Naive thymus-derived CD4-positive, alpha-beta T cell (primary cell): ENCODE data around the gene LYSMD2. TPM values are rescaled to one million over a fixed set of nuclear protein-coding genes. Genes with fewer than 3 reads are reported as not detected.
"Not testable (repeated sequence)": the region's sequence is repeated elsewhere in the genome, so short reads cannot be mapped to it uniquely, and the experiment has no call there.

ENCODE experiments used
- ATAC-seq: fragments of 150-1000 bp; cut with Tn5 transposase; 2 replicates; pipeline ENCODE4 v1.10.0; 2021; ENCODE audit warnings: mild to moderate bottlenecking, moderate library complexity
- CTCF ChIA-PET: fragments of 350-600 bp; sonication (Branson Sonifier 250); formaldehyde crosslinking; loops from one replicate; lab custom pipeline; 2021; ENCODE audit warnings: antibody characterized with exemption; lab: Charles Lee
- POLR2A ChIA-PET: fragments of 350-600 bp; sonication (Branson Sonifier 250); formaldehyde crosslinking; loops from one replicate; lab custom pipeline; 2021; ENCODE audit warnings: antibody characterized with exemption, inconsistent platforms; lab: Charles Lee
- DNase-seq, 9 donors: peaks; one replicate each; pipeline versions ENCODE4 v3.0.0 to v3.0.0-alpha.2; 2020 to 2022; ENCODE audit warnings: mixed read lengths in 1 of 9
- H3K27ac ChIP-seq: one replicate; pipeline ENCODE4 v1.7.0; 2013; ENCODE audit warnings: mild to moderate bottlenecking, low read depth, low read length, moderate library complexity
- H3K27me3 ChIP-seq, 2 donors: one replicate each; pipeline ENCODE4 v1.7.0; 2013; ENCODE audit warnings: low read length in 2 of 2, mild to moderate bottlenecking in 2 of 2, moderate library complexity in 2 of 2; ENCODE audit not compliant: control insufficient read depth in 2 of 2, insufficient read depth in 2 of 2
- H3K36me3 ChIP-seq, 3 experiments: 1 replicate in 2 of 3; 2 replicates in 1 of 3; pipeline ENCODE4 v1.7.0; 2013; ENCODE audit warnings: low read length in 3 of 3, mild to moderate bottlenecking in 3 of 3, moderate library complexity in 1 of 3; ENCODE audit not compliant: insufficient read depth in 3 of 3, control insufficient read depth in 2 of 3
- H3K4me1 ChIP-seq, 2 donors: one replicate each; pipeline ENCODE4 v1.7.0; 2013; ENCODE audit warnings: low read length in 2 of 2, mild to moderate bottlenecking in 2 of 2, moderate library complexity in 1 of 2; ENCODE audit not compliant: control insufficient read depth in 2 of 2, insufficient read depth in 2 of 2
- H3K4me3 ChIP-seq: 2 replicates; pipeline ENCODE4 v1.7.0; 2013; ENCODE audit warnings: mild to moderate bottlenecking, low read length
- H3K9me3 ChIP-seq, 3 experiments: 1 replicate in 2 of 3; 2 replicates in 1 of 3; pipeline ENCODE4 v1.7.0; 2013; ENCODE audit warnings: low read length in 3 of 3; ENCODE audit not compliant: control insufficient read depth in 2 of 3
- H3K27ac Mint-ChIP-seq, 9 donors: one replicate each; pipeline ENCODE4 v1.8.0; 2020 to 2022; ENCODE audit warnings: mixed read lengths in 9 of 9, mild to moderate bottlenecking in 8 of 9, moderate library complexity in 5 of 9, inconsistent platforms in 2 of 9
- H3K27me3 Mint-ChIP-seq, 5 donors: one replicate each; pipeline ENCODE4 v1.8.0; 2021 to 2022; ENCODE audit warnings: mixed read lengths in 5 of 5, mild to moderate bottlenecking in 1 of 5
- H3K36me3 Mint-ChIP-seq, 5 donors: one replicate each; pipeline ENCODE4 v1.8.0; 2020 to 2022; ENCODE audit warnings: mixed read lengths in 5 of 5, mild to moderate bottlenecking in 3 of 5, inconsistent platforms in 1 of 5
- H3K4me1 Mint-ChIP-seq, 7 donors: one replicate each; pipeline ENCODE4 v1.8.0; 2020 to 2022; ENCODE audit warnings: mixed read lengths in 7 of 7, mild to moderate bottlenecking in 3 of 7, inconsistent platforms in 1 of 7
- H3K4me3 Mint-ChIP-seq, 10 donors: one replicate each; pipeline ENCODE4 v1.8.0; 2020 to 2022; ENCODE audit warnings: mild to moderate bottlenecking in 10 of 10, mixed read lengths in 10 of 10, moderate library complexity in 6 of 10, inconsistent platforms in 2 of 10
- H3K9me3 Mint-ChIP-seq, 11 donors: one replicate each; pipeline ENCODE4 v1.8.0; 2020 to 2022; ENCODE audit warnings: mixed read lengths in 11 of 11, mild to moderate bottlenecking in 4 of 11, inconsistent platforms in 1 of 11, moderate library complexity in 1 of 11
- intact Hi-C, 2 donors: fragments of 100-400 bp; cut with micrococcal nuclease; formaldehyde crosslinking; loops; one replicate each; pipeline ENCODE4 v1.15.1; 2023
- polyA plus RNA-seq, 2 donors: library from polyadenylated mRNA; unstranded; fragments of 300-500 nt; fragmentation: Illumina TruSeq; gene quantifications; one replicate each; pipeline ENCODE4 v1.2.3, GENCODE V29; 2021
- total RNA-seq, 6 experiments: library from RNA in 5 of 6; stranded (reverse) in 5 of 6; gene quantifications; 1 replicate in 5 of 6; 2 replicates in 1 of 6; pipeline ENCODE4 v1.2.3 and lab custom pipeline; 2021 to 2026

The LYSMD2 gene, protein sequence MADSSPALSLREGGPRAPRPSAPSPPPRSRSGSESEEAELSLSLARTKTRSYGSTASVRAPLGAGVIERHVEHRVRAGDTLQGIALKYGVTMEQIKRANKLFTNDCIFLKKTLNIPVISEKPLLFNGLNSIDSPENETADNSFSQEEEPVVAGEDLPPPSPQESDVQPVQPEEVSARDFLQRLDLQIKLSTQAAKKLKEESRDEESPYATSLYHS
- 10 to 100 TPM; 12.5 to 33.8 (median 17.8) TPM for total RNA-seq
- polyA plus RNA-seq: 10 to 100 TPM; 42.2 to 46.8 TPM
- total RNA-seq (lab: John Stamatoyannopoulos, UW): 14.1 reads per million, percentile 43 among the genes with 10 or more reads in this experiment

DNA sequence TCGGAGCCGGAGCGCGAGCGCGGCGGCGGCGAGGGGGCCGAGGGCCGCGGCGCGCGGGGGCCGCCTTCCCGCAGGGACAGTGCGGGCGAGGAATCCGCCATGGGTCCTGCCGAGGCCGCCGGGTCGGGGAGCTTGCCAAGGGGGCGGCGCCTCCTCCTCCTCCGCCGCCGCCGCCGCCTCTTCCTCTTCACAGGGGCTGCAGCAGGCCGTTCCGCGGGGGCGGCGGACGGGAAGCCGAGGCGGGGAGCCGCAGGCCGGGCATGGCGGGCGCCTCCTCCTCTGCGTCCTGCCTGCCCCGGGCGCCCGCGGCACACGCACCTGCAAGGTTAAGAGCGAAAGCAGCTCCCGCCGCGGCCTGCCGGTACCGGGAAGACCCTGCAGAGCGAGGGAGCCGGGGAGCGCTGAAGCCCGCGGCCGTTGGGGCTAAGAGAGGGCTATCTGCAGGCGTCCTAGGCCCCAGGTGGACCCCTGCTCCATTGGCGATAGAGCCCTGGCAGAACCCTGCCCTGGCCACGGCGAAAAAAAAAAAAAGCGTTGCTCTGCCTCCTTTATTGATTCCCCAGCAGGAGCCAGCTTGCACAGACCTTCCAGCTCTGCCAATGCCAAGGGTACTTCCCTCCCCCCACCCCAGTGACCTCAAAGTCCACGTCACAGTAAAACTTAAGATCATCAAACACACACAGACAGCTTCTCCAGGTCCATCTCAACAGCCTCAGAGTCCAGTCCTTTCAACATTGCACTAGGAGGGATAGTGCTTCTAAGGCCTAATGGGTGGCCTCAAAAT is at the start of gene LYSMD2:
Gene LYSMD2, minus strand, starts transcription at position 134 of the 784 bp plus-strand sequence. Its CDS starts 33 bp downstream, at position 101.
- intact Hi-C loops: loop anchor here (1.0 to 10.0 kb wide), 13 partner anchors 13 to 1385 kb away; partner anchors contain the start of genes TMOD2 (in 2 of the 2), TMOD3 (in 2 of the 2), DMXL2 (in 1 of the 2) and SCG3 (in 1 of the 2)
- peak within 1 kb of the TSS; percentile 71 for H3K4me3 ChIP-seq
- H3K27me3 ChIP-seq: no peaks in the 10 kb centered on the region
- H3K4me1 Mint-ChIP-seq: peaks cover 45 to 68% (median 60%) of the 10 kb centered on the region in 7 donors
- peak within 1 kb of the TSS; percentile 86 to 98 (median 96) for H3K27ac Mint-ChIP-seq
- no peaks in the 10 kb centered on the region for H3K36me3 ChIP-seq
- peaks cover 0 to 2% (median 0%) of the 10 kb centered on the region in 5 donors for H3K27me3 Mint-ChIP-seq
- H3K27ac ChIP-seq: peak within 1 kb of the TSS; percentile 84
- H3K9me3 Mint-ChIP-seq: no peaks in the 10 kb centered on the region
- peaks cover 0 to 14% (median 0%) of the 10 kb centered on the region in 5 donors for H3K36me3 Mint-ChIP-seq
- peaks cover 25 to 31% of the 10 kb centered on the region in 2 donors for H3K4me1 ChIP-seq
- CTCF ChIA-PET: interaction anchor here (0.5 to 4.4 kb wide), 10 partner anchors 9 to 890 kb away, joined by 3 to 36 read pairs (median 4); no protein-coding TSS in a partner anchor
- ATAC-seq (peak; percentile 71), DNase-seq (peak; percentile 56 to 78 (median 66))
- H3K9me3 ChIP-seq: no peaks in the 10 kb centered on the region
- POLR2A ChIA-PET: interaction anchor here (0.5 to 3.2 kb wide), 17 partner anchors 10 to 1383 kb away, joined by 3 to 44 read pairs (median 4); partner anchors contain the start of genes GABPB1, SCG3 and TMOD2
- H3K4me3 Mint-ChIP-seq: peak within 1 kb of the TSS; percentile 87 to 96 (median 94)

DNA sequence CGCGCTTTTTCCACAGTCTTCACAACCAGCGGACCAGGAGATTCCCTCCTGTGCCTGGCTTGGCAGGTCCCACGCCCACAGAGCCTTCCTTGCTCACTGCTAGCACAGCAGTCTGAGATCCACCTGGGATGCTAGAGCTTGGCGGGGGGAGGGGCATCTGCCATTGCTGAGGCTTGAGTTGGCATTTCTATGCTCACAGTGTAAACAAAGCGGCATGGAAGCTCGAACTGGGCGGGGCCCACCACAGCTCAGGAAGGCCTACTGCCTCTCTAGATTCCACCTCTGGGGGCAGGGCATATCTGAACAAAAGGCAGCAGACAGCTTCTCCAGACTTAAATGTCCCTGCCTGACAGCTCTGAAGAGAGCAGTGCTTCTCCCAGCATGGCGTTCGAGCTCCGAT is 49.7 kb upstream of the LYSMD2 start:
- H3K4me3 Mint-ChIP-seq, H3K9me3 ChIP-seq, DNase-seq, H3K27ac ChIP-seq, H3K27me3 Mint-ChIP-seq, H3K4me1 Mint-ChIP-seq, H3K27me3 ChIP-seq, POLR2A ChIA-PET, H3K27ac Mint-ChIP-seq, CTCF ChIA-PET, intact Hi-C loops, H3K4me3 ChIP-seq, H3K4me1 ChIP-seq, ATAC-seq: not testable (repeated sequence)
- peaks cover 0 to 23% (median 0%) of the 10 kb centered on the region in 3 experiments for H3K36me3 ChIP-seq
- Mint-ChIP-seq H3K36me3 (peaks cover 2 to 62% (median 37%) of the 10 kb centered on the region in 5 donors), H3K9me3 (peaks cover 0 to 17% (median 3%) of the 10 kb centered on the region in 11 donors)

DNA sequence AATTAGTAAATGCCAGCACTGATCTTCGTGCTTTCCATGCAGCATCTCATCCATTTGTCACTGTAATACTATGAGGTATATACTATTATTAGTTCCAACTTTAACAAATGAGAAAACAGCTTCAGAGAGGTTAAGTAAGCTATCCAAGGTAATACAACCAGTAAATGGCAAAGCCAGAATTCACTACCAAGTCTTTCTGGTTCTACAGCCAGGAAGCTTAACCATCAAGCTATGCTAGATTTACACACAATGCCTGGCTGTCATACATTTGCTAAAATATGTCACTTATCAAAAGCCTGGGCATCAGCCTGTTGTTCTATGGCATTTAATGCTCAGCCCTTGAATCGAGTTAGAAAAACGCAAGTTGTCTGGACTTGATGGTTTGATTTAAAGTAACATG is 46.5 kb upstream of the LYSMD2 start:
- ATAC-seq: no peak
- DNase-seq: no peak
- peaks cover 0 to 31% (median 7%) of the 10 kb centered on the region in 3 experiments for H3K36me3 ChIP-seq
- H3K27ac ChIP-seq: no peak overlapping the region
- H3K4me3 ChIP-seq: no peak overlapping the region
- ChIA-PET CTCF (interaction anchor here (1.0 kb wide), 1 partner anchor 134 kb away, joined by 3 read pairs; no protein-coding TSS in a partner anchor), POLR2A (interaction anchor here (0.6 kb wide), 1 partner anchor 274 kb away, joined by 4 read pairs; no protein-coding TSS in a partner anchor)
- H3K4me1 ChIP-seq: no peaks in the 10 kb centered on the region
- Mint-ChIP-seq H3K9me3 (peaks cover 0 to 6% (median 0%) of the 10 kb centered on the region in 11 donors), H3K27me3 (no peaks in the 10 kb centered on the region), H3K4me3 (no peak overlapping the region), H3K27ac (no peak overlapping the region), H3K4me1 (peaks cover 0 to 4% (median 0%) of the 10 kb centered on the region in 7 donors), H3K36me3 (peaks cover 4 to 74% (median 54%) of the 10 kb centered on the region in 5 donors)
- H3K27me3 ChIP-seq: no peaks in the 10 kb centered on the region
- intact Hi-C loops: no loop called here
- H3K9me3 ChIP-seq: no peaks in the 10 kb centered on the region

DNA sequence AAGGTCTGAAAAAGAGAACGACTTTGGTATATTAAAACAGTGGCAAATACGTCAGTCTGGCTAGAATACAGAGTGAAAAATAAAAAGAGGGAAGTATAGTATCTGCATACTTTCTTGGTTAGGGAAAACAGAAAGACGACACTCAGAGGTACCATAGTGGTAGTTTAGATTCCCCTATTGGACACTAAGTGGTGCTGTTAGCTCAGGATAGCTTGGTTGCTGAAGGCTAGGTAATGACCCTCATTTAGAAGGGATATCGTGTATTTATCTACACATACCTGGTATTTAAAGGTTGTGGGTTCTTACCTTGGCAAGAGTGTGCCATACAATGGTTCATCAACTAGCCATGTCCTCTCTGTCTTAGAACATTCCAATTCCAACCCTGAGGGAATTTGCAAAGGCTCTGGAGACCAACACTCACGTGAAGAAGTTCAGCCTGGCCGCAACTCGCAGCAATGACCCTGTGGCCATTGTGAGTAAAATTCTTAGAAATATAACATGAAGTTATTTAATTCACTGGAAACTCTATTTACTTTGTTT is 45.0 kb upstream of the LYSMD2 start:
- CTCF ChIA-PET: interaction anchor here (1.0 kb wide), 1 partner anchor 132 kb away, joined by 3 read pairs; no protein-coding TSS in a partner anchor
- intact Hi-C loops: no loop called here
- H3K36me3 Mint-ChIP-seq: peaks cover 4 to 67% (median 45%) of the 10 kb centered on the region in 5 donors

DNA sequence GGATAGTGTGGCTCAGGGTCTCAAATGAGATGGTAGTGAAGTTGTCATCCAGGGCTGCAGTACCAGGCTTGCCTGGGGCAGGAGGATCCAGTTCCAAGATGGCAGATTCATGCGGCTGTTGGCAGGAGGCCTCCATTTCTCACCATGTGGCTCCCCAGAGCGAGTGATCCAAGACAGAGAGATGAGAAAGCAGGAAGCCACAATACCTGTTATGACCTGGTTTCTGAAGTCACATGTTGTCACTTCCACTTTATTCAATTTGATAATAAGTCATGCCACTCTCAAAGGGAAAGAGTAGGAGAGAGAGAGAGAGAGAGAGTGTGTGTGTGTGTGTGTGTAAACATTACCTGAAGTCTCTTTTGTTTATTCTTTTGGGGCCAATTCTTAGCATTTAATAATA is 44.1 kb upstream of the LYSMD2 start:
- Histone ChIP-seq H3K27me3 (no peaks in the 10 kb centered on the region), H3K4me3 (no peak overlapping the region), H3K36me3 (peaks cover 0 to 27% (median 7%) of the 10 kb centered on the region in 3 experiments), H3K27ac (no peak overlapping the region), H3K4me1 (no peaks in the 10 kb centered on the region), H3K9me3 (no peaks in the 10 kb centered on the region)
- no peak overlapping the region for H3K4me3 Mint-ChIP-seq
- peaks cover 0 to 6% (median 0%) of the 10 kb centered on the region in 7 donors for H3K4me1 Mint-ChIP-seq
- CTCF ChIA-PET: no interaction called here
- intact Hi-C loops: no loop called here
- no peaks in the 10 kb centered on the region for H3K27me3 Mint-ChIP-seq
- no peak overlapping the region for H3K27ac Mint-ChIP-seq
- peaks cover 0 to 6% (median 0%) of the 10 kb centered on the region in 11 donors for H3K9me3 Mint-ChIP-seq
- DNase-seq (no peak), ATAC-seq (no peak)
- peaks cover 4 to 63% (median 42%) of the 10 kb centered on the region in 5 donors for H3K36me3 Mint-ChIP-seq
- POLR2A ChIA-PET: no interaction called here

More for the DNA sequence above, 45.0 kb upstream of the LYSMD2 start:
- Mint-ChIP-seq H3K4me1 (peaks cover 0 to 4% (median 0%) of the 10 kb centered on the region in 7 donors), H3K27me3 (no peaks in the 10 kb centered on the region), H3K27ac (no peak overlapping the region), H3K9me3 (peaks cover 0 to 6% (median 0%) of the 10 kb centered on the region in 11 donors), H3K4me3 (no peak overlapping the region)
- Histone ChIP-seq H3K4me3 (no peak overlapping the region), H3K9me3 (no peaks in the 10 kb centered on the region), H3K27me3 (no peaks in the 10 kb centered on the region), H3K36me3 (peaks cover 0 to 27% (median 7%) of the 10 kb centered on the region in 3 experiments), H3K4me1 (no peaks in the 10 kb centered on the region), H3K27ac (no peak overlapping the region)
- DNase-seq (no peak), ATAC-seq (no peak)
- POLR2A ChIA-PET: no interaction called here

DNA sequence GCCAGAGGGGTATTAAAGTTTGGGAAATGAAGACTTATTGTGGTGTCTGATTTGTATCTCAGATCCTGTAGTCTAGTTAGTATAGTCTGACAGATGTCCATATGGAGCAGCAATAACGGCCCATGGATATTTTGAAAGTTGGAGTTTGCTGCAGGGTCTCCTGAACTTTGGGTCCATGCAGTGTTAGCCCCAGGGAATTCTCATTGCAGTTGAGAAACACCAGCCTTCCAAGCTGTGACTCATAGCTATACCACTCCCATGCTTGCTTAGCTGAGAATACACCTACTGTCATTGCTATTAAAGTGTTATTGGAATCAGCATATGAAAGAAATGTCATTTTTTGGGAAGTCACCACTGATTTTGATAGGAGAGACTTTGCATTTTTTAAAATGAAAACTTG is 43.2 kb upstream of the LYSMD2 start:
- CTCF ChIA-PET: interaction anchor here (0.8 kb wide), 1 partner anchor 131 kb away, joined by 6 read pairs; no protein-coding TSS in a partner anchor
- peaks cover 0 to 6% (median 0%) of the 10 kb centered on the region in 11 donors for H3K9me3 Mint-ChIP-seq

More for the DNA sequence above, 43.2 kb upstream of the LYSMD2 start:
- no peaks in the 10 kb centered on the region for H3K9me3 ChIP-seq
- Mint-ChIP-seq H3K4me3 (no peak overlapping the region), H3K27me3 (no peaks in the 10 kb centered on the region), H3K36me3 (peaks cover 4 to 60% (median 45%) of the 10 kb centered on the region in 5 donors), H3K27ac (no peak overlapping the region), H3K4me1 (peaks cover 0 to 12% (median 5%) of the 10 kb centered on the region in 7 donors)
- H3K27ac ChIP-seq: no peak overlapping the region
- no peaks in the 10 kb centered on the region for H3K4me1 ChIP-seq
- ATAC-seq (no peak), DNase-seq (no peak)
- H3K4me3 ChIP-seq: no peak overlapping the region
- H3K27me3 ChIP-seq: no peaks in the 10 kb centered on the region
- POLR2A ChIA-PET: interaction anchor here (1.0 to 1.6 kb wide), 2 partner anchors 44 to 131 kb away, joined by 4 read pairs; no protein-coding TSS in a partner anchor
- H3K36me3 ChIP-seq: peaks cover 0 to 27% (median 7%) of the 10 kb centered on the region in 3 experiments
- intact Hi-C loops: no loop called here
